ENCODE measurements around the gene SDK1.

The SDK1 gene

DNA sequence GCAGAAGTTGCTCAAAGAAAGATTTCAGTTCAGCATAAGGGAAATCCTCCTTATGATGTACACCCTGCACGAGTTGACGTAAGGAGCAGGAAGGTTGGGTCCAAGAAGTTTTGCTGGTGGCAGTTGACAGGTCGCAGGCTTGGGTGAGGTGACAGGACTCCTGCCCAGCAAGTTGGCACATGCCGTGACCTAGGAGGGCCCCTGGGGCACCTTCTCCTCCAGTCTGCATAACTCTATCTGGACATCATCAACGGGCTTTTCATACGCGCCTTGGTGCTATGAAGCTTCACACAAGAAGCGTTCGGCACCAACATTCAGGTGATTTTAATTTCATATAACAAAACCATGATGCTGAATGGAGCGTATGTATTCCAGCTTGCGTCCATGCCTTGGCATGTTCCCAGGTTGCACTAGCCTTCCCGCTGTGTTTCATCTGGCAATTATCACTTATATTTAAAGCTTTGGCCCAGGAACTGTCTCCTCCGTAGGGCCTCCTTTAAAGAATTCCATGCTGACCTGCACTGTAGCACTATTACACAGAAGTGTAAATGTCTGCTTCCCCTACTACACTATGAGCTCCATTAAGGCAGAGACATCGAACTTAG, 729.4 kb downstream of the SDK1 start:
- no peak for DNase-seq

DNA sequence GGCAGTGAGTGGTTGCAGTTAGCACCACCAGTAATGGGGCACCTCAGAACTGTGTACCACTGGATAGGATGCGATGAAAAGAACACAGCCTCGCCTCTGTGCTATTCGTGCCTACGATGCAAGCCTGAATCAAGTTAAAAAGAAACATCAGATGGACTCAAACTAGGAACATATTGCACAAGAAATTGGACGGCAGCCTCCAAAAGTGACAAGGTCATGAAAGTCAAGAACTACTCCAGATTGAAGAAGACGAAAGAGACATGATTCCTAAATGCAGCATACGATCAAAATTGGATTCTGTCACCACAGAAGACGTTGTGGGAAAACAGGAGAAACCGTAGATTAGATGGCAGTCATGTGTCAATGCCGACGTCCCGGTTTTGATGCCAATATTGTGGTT, 732.9 kb downstream of the SDK1 start:
- DNase-seq, result no peak

DNA sequence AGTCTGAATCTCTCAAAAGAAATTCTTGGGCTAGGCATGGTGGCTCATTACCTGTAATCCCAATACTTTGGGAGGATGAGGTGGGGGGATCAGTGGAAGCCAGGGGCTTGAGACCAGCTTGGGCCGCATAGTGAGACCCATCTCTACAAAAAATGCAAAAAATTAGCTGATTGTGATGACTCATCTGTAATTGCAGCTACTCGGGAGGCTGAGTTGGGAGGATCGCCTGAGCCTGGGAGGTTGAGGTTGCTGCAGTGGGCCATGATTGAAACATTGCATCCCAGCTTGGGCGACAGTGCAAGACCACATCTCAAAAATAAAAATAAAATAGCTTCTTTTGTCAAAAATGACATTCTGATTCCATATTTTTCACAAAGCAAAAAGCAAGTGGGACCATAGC, 736.3 kb downstream of the SDK1 start:
- DNase-seq, result no peak

DNA sequence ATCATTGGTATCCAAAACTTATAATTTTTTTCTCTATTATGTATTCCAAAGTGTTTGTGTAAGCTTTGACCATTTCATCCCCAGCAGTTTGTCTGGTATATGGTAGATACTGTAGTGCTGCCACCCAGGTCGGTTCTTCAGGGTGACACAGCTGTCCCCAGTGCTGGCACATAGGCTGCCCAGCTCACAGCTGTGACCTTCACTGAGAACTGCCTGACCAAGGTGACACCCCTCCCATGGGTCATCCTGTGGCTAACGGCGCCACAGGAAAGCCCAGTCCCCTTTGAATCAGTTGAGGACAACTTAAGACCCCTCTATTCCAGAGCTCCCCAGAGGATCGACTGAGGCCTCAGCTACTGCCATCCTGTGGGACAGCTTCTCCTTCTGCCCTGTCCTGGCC, 736.8 kb downstream of the SDK1 start:
- no peak for DNase-seq

DNA sequence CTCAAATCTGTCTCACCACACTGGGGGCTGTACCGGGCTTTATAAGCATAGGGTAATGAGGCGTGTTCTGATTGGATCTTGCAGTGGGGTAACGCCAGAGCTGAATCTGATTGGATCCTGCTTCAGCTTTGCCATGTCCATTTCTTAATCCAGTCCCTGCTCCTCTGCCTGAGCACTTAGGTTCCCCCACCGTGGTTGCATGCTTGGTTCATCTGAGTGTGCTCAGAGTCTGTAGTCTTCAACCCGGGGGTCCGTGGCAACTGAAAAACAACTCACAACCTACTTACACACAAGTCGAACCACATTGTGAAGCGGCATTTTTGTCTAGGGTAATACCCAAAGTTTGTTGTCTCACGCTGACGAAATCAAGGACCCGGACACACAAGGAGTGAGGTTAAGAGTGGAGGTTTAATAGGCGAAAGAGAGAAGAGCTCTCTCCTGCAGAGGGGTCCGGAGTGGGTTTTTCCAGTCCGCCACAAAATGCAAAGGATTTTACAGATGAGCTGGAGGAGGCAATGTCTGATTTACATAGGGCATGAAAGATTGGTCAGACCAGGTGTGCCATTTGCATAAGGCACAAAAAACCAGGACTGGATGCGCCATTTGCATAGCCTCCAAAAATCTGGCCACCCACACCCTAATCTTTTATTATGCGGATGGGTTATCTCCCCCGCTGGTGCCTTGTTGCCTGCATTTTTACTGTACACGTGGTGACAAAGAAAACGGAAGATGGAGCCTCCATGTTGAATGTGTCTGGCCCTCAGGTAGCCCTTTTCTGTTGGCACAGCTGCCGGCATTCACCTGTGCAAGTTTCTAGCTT, 739.3 kb downstream of the SDK1 start:
- no peak for DNase-seq

DNA sequence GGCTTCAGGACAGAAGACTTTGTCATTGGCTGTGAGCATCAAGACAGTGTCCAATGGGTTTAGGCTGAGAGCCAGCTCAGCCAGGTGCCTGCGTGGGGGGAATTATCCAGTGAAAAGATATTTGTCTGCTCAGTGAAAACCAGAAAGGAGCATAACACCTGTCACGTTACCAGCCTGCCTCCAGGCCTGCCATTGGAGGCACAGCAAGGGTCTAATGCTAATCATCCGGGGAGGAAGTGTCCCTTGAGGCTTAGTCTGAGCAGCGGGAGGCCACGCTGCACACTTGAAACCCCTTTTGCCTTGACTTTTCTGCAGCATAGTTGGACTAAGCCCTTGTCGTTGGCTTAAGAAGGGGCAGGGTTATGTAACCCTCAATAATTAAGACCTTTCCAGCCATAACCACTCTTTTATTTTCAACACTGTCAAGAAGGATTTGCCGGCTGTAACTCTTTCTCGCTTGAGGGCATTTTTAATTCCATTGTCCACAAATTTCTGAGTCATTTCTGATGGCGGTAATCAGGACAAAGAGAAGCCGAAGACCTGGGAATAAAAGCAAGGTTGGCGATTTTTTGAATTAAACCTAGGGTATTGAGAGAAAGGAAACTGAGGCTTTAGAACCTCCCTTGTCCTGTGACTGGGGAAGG, 741.5 kb downstream of the SDK1 start:
- DNase-seq, result peak; percentile 62

DNA sequence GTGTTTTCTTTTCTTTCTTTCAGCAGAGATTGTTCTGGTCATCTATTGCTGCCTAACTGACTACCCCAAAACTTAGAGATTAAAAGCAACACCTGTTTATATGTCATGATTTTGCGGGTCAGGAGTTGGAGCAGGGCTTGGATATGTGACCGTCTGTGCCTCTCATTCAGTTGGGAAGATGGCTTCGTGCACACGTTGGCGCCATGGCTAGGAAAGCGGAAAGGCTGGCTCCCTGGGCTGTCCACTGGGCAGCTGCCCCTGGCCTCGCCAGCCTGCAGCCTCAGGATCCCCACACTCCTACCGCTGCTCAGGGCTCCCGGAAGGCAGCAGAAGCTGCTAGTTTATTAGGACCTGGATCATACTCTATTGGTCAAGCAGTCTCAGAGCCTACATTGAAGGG, 742.9 kb downstream of the SDK1 start:
- DNase-seq, result no peak

DNA sequence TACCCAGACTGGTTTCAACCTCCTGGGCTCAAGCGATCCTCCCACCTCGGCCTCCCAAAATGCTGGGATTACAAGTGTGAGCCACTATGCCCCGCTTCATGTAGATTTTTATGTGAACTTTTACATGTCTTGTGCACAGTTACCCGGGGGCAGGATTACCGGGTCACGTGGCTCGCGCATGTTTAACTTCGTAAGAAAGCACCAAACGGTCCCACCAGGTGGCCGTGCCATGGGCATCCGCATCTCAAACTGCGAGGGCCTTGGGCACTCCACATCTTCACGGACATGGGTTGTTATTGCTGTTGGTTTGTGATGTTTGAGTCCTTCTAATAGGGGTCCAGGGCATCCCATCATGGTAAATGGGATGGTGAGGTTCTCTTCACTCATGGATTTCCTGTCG, 744.4 kb downstream of the SDK1 start:
- DNase-seq, result no peak

DNA sequence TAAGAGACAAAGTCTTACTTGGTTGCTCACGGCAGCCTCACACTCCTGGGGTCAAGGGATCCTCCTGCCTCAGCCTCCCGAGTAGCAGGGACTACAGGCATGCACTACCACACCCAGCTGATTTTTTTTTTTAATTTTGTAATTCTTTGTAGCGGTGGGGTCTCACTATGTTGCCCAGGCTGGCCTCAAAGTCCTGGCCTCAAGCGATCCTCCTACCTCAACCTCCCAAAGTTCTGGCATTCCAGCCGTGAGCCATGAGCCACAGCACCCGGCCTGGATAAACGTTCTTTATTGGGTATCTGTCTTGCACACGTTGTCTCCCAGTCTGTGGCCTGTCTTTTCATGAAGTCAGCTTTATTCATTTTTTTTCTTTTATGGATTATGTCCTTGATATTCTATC, 744.9 kb downstream of the SDK1 start:
- no peak for DNase-seq

DNA sequence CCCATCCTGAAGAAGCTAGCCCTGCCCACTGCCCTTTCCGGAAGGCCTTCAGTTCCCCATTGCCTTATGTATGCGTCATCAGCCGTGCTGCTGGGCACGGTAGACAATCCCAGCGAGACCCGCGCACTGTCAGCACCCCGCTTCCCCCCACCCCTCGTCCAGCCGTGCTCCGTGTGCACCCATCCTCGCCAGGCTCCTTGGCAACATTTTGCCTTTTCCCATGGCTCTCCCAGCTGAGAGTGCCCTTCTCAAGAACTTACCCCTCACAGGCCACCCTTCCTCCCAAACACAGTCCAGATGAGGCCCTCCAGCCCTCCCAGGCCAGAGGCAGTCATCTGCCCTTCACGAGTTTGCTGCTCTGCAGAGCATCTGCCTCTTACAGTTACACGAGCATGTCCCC, 747.3 kb downstream of the SDK1 start:
- no peak for DNase-seq

DNA sequence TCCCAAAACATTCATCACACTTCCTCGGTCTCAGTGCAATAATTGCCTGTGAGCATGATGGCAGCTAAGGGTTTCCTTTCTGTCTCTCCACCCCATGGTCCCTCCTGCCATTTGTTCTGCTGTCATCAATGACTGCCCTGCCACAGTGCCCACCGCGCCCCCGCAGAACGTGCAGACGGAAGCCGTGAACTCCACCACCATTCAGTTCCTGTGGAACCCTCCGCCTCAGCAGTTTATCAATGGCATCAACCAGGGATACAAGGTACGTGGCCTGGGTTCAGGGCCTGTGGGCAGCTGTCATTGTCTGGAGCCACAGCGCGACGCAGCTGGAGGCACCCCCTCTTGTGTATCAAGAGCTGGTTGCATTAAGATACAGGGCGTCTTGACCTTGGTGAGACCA, 748.1 kb downstream of the SDK1 start:
- DNase-seq, result no peak

DNA sequence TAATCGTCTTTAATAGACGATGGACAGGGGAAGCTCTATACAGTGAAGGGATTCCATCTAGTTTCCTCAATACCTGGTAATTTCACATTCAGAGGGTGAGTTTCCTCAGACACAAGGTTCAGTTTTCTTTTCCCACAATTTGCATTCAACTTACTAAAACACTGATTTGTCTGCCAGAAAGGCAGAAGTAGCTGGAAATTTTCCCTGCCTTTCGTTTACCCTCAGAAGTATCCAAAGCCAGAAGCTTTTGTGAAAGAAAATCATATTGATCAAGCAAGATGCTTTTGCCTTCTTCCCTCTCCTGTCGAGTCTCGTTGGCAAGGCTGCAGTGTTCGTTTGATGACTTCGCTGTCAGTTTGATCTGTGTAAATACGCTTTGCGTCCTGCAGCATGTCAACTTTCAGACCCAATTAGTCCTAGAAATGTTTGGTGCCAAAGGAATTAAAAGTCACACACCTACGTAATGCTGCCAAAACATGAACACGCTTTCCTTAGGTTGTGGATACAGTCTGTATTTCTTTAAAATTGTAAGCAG, 749.1 kb downstream of the SDK1 start:
- no peak for DNase-seq

DNA sequence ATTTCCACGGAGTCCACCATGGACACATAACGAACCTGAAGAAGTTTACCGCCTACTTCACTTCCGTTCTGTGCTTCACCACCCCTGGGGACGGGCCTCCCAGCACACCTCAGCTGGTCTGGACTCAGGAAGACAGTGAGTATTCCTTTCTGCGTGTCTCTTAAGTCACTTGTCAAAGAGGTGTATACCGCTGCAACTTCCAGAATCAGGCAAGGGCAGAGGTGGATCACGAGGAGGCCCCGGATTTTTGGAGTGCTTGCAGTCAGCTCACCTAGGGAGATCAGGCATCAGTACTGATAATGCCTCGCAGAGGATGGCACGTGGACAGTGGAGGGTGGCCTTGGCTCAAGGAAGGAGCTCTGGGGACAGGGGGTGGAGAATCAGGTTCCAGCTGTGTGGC, 750.6 kb downstream of the SDK1 start:
- no peak for DNase-seq

DNA sequence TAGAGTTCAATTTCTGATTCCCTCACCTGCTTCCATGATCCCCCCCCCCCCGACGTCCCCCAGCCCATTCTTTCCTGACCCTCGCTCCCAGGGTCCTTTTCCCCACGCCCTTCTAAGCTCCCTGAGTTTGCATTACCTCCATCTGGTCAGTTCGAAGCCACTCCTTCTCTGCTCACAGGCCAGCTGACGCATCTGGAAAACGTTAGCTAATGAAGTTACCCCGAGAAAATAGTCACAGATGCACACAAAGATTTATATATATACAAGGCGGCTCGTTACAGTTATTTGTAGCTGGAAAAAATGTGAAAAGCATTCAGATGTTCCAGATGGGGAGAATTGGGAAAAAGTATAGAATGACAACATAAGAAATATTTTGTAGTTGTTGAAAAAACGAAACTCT, 751.1 kb downstream of the SDK1 start:
- DNase-seq, result no peak

DNA sequence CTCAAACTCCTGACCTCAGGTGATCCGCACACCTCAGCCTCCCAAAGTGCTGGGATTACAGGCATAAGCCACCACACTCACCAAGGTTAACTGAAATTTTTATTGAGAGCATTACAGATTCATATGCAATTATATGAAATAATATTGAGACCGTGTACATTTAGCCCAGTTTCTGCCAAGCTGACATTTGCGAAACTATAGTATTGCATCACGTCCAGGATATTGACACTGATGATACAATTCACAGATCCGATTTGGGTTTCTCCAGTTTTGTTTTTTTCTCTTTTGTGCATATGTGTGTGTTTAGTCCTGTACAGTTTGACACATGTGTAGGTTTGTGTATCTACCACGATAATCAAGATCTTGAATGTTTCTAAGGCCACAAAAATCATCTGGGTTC, 753.1 kb downstream of the SDK1 start:
- DNase-seq, result no peak

DNA sequence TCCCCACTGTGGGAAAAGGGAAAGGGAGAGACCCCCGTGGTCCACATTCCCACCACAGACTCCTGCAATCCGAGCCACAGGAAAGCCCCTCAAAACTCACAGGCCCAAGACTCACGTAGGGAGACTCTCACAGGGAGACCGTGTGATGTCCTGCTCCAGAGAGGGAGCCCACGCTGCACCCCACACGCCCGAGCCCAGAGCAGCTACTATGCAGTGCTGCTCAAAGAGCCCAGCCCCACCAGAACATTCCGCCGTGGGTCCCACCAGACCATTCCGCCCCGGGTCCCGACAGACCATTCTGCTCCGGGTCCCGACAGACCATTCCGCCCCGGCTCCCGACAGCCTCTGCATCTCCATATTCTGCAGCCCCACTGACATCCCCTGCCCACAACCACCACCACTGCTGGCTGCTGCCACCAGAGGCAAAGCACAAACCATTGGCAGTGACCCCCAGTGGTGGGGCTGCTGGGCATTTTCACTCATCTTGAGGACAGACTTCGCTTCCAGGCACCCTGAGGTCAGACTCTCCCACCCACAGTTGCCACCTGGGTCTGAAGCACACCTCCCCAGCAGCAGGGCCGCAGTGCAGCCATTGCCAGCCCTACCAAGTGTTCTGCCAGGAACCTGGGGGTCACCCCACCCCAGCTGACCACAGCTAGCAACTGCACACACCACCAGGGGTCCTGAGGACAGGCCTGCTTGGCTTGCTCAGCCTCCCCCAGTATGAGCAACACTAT, 755.7 kb downstream of the SDK1 start:
- no peak for DNase-seq

DNA sequence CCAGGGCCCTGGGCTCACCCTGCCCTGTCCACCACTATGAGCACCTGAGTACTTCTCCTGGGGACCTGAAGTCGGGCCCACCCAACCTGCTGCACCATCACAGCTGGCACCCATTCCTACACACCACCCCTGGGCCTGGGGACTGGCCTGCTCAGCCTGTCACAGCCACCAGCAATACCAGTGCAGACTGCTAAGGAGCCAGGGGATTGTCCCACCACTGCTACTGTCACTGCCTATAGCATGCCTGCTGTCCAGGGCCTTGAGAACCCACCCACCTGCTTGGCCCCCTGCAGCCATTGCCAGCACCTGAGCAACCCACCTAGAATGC, 756.2 kb downstream of the SDK1 start:
- no peak for DNase-seq

DNA sequence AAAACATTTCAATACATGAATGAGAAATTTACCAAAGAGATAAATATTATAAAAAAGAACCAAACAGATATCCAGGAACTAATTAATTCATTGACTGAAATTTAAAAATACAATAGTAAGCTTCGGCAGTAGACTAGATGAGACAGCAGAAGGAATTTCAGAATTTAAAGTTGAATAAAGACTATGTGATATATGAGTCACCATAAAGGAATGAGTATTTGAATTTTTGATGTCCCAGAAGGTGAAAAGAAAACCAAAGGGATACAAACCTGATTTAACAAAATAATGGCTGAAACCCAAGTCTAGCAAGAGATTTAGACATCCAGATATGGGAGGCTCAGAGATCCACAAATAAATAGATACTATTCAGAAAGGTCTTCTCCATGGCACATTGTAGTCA, 757.1 kb downstream of the SDK1 start:
- no peak for DNase-seq

DNA sequence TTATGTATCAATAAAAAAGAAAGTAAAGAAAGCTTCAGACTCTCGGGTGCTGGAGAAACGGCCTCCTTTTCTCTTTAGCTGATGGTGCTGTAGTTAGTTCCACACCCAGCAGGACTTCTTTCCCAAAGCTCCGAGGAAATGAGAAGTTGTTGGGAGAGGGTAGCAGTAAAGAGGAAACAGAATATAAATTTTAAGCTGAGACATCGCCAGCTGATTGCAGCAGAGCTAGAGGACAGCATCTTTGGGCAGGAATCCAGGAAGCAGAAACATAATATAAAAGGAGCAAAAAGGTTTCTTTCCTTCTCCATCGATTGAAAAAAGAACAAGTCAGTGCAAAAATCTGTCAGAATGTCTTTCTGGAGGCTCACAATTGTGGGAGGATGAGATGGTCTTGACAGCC, 764.1 kb downstream of the SDK1 start:
- DNase-seq, result no peak

DNA sequence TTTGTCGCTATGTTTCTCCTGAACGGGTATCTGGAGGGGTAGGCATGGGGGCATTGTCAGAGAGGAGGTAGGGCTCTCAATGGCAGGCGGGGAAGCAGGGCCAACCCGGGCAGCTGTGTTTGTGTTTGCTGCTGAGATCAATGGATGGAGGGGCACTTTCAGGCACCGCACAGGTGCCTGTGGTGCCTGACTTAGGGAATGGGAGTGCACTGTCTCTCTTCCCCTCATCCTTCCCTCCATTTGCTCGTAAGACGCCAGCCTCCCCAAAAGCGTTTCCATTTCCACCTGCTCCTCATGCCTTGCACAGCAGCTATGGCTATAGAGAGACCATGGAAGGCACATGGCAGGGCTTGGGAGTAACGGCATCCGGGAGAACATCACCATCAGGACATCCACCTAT, 765.2 kb downstream of the SDK1 start:
- DNase-seq, result no peak

DNA sequence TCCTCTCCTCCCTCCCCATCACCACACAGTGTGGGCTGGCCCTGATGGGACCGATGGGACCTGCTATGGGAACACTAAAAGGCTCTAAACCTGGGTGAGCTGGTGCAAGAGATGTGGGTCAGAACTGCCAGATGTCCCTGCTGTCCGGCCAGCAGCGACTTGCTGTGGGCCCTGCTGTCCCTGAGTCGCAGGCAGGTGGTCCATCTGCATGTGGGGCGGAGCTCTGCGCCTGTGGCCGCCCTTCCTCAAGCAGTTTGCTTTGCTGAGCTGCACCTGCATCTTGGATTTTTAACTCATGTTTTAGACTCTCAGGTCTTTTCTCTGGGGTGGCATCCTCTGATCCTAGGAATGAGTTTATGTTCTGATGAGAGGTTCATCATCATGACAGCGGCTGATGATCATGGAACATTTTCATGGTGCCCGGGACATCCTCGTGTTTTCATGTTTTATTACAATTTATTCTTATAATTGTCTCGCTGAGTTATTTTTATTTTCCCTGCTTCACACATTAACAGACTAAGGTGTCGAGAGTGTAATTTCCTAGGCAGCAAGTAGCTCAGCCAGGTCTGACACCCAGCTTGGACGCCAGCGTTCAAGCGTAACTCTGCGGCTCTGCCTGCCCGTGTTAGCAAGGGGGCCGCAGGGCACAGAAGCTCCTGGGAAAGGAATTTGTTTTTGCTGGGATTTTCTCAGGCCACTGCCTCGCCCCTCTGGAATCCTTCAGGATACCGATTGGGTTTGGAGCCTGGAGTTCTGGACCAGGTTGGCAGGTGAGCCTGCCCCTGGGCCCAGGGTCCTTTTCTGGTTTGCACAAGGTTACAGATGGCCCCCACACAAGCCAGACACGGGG, 765.8 kb downstream of the SDK1 start:
- no peak for DNase-seq

DNA sequence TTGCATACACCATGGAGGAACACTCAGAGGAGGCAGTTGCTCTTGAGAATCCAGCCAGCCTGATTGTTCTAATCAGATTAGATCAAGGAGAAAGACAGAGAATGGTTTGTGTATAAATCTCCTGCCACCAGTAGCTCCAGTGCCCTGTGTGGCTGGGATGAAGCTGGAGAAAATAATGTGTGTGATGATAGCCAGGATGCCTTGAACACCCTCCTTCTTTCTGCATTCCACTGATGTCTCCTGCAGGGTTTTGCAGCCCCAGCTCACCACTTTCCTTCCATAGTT, 766.4 kb downstream of the SDK1 start:
- no peak for DNase-seq

DNA sequence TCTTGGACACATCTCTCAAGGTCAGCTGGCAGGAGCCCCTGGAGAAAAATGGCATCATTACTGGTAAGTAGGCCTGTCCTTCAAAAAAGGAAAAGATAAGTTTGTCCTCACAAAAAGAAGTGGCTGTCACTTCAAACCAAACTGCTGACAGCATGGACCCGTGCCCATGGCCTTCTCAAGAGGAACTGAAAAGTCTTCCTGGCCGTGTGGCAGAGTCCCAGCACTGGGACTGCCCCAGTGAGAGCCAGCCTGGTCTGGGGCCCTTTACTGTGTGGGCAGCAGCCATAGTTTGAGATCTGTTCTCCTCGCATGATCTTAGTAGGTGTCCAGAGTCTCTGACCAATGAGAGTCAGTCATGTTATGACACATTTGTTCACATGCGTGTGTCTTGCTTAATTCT, 766.8 kb downstream of the SDK1 start:
- DNase-seq, result no peak

Data from NCI-H2171 (cell line).